ENCODE data around the gene KRTAP5-9. TPM values are rescaled to one million over a fixed set of nuclear protein-coding genes. Genes with fewer than 3 reads are reported as not detected.

The KRTAP5-9 gene
- total and polyA plus RNA-seq, 10 of the 15 experiments (the other 5 are each of a cell fraction or from before 2014, with no cell fraction given): 0.06 to 0.38 (median 0.19) TPM; not detected in 4

DNA sequence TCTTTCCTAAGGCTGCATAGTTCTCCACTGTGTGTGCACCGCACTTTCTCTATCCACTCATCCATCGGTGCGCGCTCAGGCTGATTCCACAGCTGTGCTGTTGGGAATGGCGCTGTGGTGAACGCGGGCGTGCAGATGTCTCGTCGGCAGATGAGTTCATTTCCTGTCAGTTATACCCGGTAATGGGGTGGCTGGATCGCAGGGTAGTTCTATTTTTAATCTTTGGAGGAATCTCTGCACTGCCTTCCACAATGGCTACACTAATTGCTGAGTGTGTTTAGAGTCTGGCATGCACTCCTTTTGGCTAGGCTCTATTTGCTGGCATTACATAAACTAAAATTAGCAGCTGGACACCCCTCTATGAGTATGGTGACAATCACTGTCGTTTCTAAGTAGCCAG, 49.1 kb upstream of the KRTAP5-9 start (continued):
- TF ChIP-seq EP300 (IDR thresholded peaks at IDR 0.05; ENCODE audit: borderline replicate concordance in 1 of 2, control insufficient read depth in 1 of 2, low read depth in 2 of 2, low read length in 2 of 2): no peak
- TF ChIP-seq RFX5 (IDR thresholded peaks at IDR 0.05; ENCODE audit: low read depth, low read length): no peak
- no peak for TF ChIP-seq SUZ12 (IDR thresholded peaks at IDR 0.05; ENCODE audit: unreplicated experiment)
- no peak for TF ChIP-seq ESRRA (IDR thresholded peaks at IDR 0.05; ENCODE audit: low read length)
- TF ChIP-seq, protein P1, sequence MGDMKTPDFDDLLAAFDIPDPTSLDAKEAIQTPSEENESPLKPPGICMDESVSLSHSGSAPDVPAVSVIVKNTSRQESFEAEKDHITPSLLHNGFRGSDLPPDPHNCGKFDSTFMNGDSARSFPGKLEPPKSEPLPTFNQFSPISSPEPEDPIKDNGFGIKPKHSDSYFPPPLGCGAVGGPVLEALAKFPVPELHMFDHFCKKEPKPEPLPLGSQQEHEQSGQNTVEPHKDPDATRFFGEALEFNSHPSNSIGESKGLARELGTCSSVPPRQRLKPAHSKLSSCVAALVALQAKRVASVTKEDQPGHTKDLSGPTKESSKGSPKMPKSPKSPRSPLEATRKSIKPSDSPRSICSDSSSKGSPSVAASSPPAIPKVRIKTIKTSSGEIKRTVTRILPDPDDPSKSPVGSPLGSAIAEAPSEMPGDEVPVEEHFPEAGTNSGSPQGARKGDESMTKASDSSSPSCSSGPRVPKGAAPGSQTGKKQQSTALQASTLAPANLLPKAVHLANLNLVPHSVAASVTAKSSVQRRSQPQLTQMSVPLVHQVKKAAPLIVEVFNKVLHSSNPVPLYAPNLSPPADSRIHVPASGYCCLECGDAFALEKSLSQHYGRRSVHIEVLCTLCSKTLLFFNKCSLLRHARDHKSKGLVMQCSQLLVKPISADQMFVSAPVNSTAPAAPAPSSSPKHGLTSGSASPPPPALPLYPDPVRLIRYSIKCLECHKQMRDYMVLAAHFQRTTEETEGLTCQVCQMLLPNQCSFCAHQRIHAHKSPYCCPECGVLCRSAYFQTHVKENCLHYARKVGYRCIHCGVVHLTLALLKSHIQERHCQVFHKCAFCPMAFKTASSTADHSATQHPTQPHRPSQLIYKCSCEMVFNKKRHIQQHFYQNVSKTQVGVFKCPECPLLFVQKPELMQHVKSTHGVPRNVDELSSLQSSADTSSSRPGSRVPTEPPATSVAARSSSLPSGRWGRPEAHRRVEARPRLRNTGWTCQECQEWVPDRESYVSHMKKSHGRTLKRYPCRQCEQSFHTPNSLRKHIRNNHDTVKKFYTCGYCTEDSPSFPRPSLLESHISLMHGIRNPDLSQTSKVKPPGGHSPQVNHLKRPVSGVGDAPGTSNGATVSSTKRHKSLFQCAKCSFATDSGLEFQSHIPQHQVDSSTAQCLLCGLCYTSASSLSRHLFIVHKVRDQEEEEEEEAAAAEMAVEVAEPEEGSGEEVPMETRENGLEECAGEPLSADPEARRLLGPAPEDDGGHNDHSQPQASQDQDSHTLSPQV (IDR thresholded peaks at IDR 0.05): no peak
- no peak for TF ChIP-seq MAX (IDR thresholded peaks at IDR 0.05; ENCODE audit: low read depth, low read length)

- FAIRE-seq: no peak
- RAD21 ChIA-PET (ENCODE audit: unreplicated experiment): no interaction called here
- no peak overlapping the region for H2AFZ ChIP-seq (ENCODE audit: control insufficient read depth, low read depth, low read length)
- no peaks in the 10 kb centered on the region for H3K27me3 ChIP-seq (replicated peaks in 1 of 2; ENCODE audit: control insufficient read depth in 2 of 2, insufficient read depth in 2 of 2, low read length in 1 of 2)
- H3K4me2 ChIP-seq (ENCODE audit: control insufficient read depth, insufficient read depth): no peak overlapping the region
- in situ Hi-C loops (cut with MboI) (no loop called here), intact Hi-C loops (cut with micrococcal nuclease; ENCODE audit: unreplicated experiment) (no loop called here)
- POLR2A ChIA-PET: no interaction called here
- 0 out of 2 replicates have a peak, but pooled peaks cover under 1% of the 10 kb centered on the region for H3K4me1 ChIP-seq (ENCODE audit: control insufficient read depth, insufficient read depth, low read length)
- H3K9ac ChIP-seq (ENCODE audit: control insufficient read depth, insufficient read depth, low read length): no peak overlapping the region
- no peaks in the 10 kb centered on the region for H3K79me2 ChIP-seq (ENCODE audit: control insufficient read depth, insufficient read depth, low read length)
- 87% methylated on average over 6 of the region's 6 CpGs for WGBS (ENCODE audit: insufficient coverage, insufficient replicate concordance, low lambda C conversion rate, missing lambda C conversion rate)
- TF ChIP-seq GABPA (IDR thresholded peaks at IDR 0.05; ENCODE audit: low read depth): no peak
- TF ChIP-seq NFYA (IDR thresholded peaks at IDR 0.05; ENCODE audit: borderline replicate concordance, low read depth, low read length): no peak
- no peak for TF ChIP-seq CHD1 (IDR thresholded peaks at IDR 0.05; ENCODE audit: low read depth, low read length)
- TF ChIP-seq HDGF (IDR thresholded peaks at IDR 0.05): no peak
- no peak for TF ChIP-seq BHLHE40 (IDR thresholded peaks at IDR 0.05; ENCODE audit: borderline replicate concordance in 1 of 2, low read depth in 2 of 2, low read length in 1 of 2)
- H4K20me1 ChIP-seq (ENCODE audit: control insufficient read depth, insufficient read depth): no peaks in the 10 kb centered on the region; the same call in 1 of the 2 replicates
- no peak for ATAC-seq
- H3K27ac ChIP-seq (ENCODE audit: control insufficient read depth, insufficient read depth): no peak overlapping the region
- no TSS peak for BruUV-seq (replicated peaks)
- SMC1A ChIA-PET (ENCODE audit: uncharacterized antibody, unreplicated experiment): no interaction called here
- H3K9me3 ChIP-seq (replicated peaks; ENCODE audit: control insufficient read depth, insufficient read depth, low read length): no peaks in the 10 kb centered on the region; the same call in 2 of the 3 replicates
- no peak overlapping the region for H3K4me3 ChIP-seq
- CTCF ChIA-PET: no interaction called here
- DNase-seq (ENCODE audit: low read depth, low spot score): no peak
- peaks cover 21 to 22% of the 10 kb centered on the region in 2 experiments for H3K36me3 ChIP-seq (ENCODE audit: control insufficient read depth in 2 of 2, insufficient read depth in 2 of 2, low read length in 1 of 2)
Observed at GRCh38 chr11:71499546-71499945, 48.7 kb upstream of the KRTAP5-9 start.

All from GM12878 (cell line).